Measurements from ENCODE around the gene RNF19B. TPM values are rescaled to one million over a fixed set of nuclear protein-coding genes. Genes with fewer than 3 reads are reported as not detected.

The RNF19B gene, protein sequence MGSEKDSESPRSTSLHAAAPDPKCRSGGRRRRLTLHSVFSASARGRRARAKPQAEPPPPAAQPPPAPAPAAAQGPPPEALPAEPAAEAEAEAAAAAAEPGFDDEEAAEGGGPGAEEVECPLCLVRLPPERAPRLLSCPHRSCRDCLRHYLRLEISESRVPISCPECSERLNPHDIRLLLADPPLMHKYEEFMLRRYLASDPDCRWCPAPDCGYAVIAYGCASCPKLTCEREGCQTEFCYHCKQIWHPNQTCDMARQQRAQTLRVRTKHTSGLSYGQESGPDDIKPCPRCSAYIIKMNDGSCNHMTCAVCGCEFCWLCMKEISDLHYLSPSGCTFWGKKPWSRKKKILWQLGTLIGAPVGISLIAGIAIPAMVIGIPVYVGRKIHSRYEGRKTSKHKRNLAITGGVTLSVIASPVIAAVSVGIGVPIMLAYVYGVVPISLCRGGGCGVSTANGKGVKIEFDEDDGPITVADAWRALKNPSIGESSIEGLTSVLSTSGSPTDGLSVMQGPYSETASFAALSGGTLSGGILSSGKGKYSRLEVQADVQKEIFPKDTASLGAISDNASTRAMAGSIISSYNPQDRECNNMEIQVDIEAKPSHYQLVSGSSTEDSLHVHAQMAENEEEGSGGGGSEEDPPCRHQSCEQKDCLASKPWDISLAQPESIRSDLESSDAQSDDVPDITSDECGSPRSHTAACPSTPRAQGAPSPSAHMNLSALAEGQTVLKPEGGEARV
- 8.9 TPM for polyA plus RNA-seq (2013, experiment 1 of 2)
- polyA plus RNA-seq (2013, experiment 2 of 2), result 8.5 TPM

DNA sequence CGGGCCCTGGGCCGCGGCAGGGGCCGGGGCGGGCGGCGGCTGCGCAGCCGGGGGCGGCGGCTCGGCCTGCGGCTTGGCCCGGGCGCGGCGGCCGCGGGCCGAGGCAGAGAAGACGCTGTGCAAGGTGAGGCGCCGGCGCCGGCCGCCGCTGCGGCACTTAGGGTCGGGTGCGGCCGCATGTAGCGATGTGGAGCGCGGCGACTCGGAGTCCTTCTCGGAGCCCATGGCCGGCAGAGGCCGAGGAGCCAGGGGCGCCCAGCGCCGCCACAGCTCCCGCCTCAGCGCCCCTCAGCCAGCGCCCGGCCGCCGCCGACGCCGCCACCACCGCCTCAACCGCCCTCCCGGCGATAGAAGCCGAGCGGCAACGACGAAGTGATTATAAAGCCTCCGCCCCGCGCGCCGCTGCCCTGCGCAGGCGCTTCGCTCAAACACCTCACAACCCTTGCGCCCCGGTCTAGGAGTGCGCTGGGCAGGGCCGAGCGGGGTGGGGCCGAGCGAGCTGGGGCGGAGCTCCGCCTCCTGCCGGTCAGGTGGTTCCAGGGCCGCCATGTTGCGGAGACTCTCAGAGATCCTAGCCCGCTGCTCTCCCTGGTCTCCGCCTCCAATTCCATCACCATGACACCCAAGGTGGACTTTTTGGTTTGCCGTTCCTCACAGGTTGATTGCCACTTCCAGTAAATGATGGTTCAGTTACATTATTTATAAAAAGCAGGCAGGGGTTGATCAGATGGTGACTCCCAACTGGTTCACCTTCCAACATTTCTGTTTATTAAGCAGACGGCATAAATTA is at the start of gene RNF19B:
Gene RNF19B, minus strand, starts transcription at position 349 of the 790 bp plus-strand sequence. Its CDS starts 124 bp downstream, at position 225.
- H2AFZ ChIP-seq (ENCODE audit: low read length), result peak within 1 kb of the TSS; percentile 96
- H3K4ac ChIP-seq (ENCODE audit: low read length), result no peak within 1 kb of the TSS
- no peak within 1 kb of the TSS for H4K8ac ChIP-seq (ENCODE audit: low read depth, low read length)
- no peak within 1 kb of the TSS for H4K91ac ChIP-seq (ENCODE audit: low read depth, low read length, poor library complexity)
- H3K9me3 ChIP-seq (replicated peaks in 1 of 2; ENCODE audit: control insufficient read depth in 2 of 2, insufficient read depth in 1 of 2, low read depth in 1 of 2, low read length in 2 of 2), result no peaks in the 10 kb centered on the region
- H3K18ac ChIP-seq (ENCODE audit: low read length), result peak within 1 kb of the TSS; percentile 94
- H3K36me3 ChIP-seq (replicated peaks in 1 of 2; ENCODE audit: control insufficient read depth in 2 of 2, insufficient read depth in 2 of 2, low read length in 2 of 2), result no peaks in the 10 kb centered on the region
- H2AK5ac ChIP-seq (ENCODE audit: low read depth, low read length), result peak within 1 kb of the TSS; percentile 34
- H2BK12ac ChIP-seq (ENCODE audit: low read length), result no peak within 1 kb of the TSS
- H3K27ac ChIP-seq (replicated peaks; ENCODE audit: low read length), result peak within 1 kb of the TSS; percentile 90
- peak within 1 kb of the TSS; percentile 82 for H3K14ac ChIP-seq (ENCODE audit: low read length)
- peak within 1 kb of the TSS; percentile 95 for H2BK5ac ChIP-seq (ENCODE audit: low read length)
- peak within 1 kb of the TSS; percentile 100 for H3K23ac ChIP-seq (ENCODE audit: low read depth, low read length, poor library complexity)
- peak within 1 kb of the TSS; percentile 95 for H3K4me3 ChIP-seq (ENCODE audit: low read length in 2 of 2)
- H3K4me1 ChIP-seq (ENCODE audit: control insufficient read depth in 2 of 2, insufficient read depth in 1 of 2, low read depth in 1 of 2, low read length in 2 of 2), result peaks cover 3 to 4% of the 10 kb centered on the region in 2 donors
- peaks cover 0 to 20% (median 0%) of the 10 kb centered on the region in 3 experiments for H3K27me3 ChIP-seq (ENCODE audit: control insufficient read depth in 3 of 3, insufficient read depth in 3 of 3, low read depth in 1 of 3, low read length in 3 of 3)
- WGBS, 2 donors (ENCODE audit: extremely low coverage in 2 of 2, insufficient read length in 2 of 2, insufficient replicate concordance in 1 of 2), result no CpG with 5 or more reads among the region's 83 CpGs
- peaks cover 3% of the 10 kb centered on the region for H3K79me1 ChIP-seq (ENCODE audit: low read depth, low read length)
- H2BK15ac ChIP-seq (ENCODE audit: low read length), result peak within 1 kb of the TSS; percentile 71
- H3K9ac ChIP-seq (ENCODE audit: low read depth, low read length, poor library complexity), result peak within 1 kb of the TSS; percentile 95
- peak; percentile 90 for DNase-seq (ENCODE audit: low spot score)
- H2BK120ac ChIP-seq (ENCODE audit: low read depth, low read length), result no peak within 1 kb of the TSS
- H3K4me2 ChIP-seq (ENCODE audit: insufficient read depth, low read length, poor library complexity, severe bottlenecking), result peak within 1 kb of the TSS; percentile 76

DNA sequence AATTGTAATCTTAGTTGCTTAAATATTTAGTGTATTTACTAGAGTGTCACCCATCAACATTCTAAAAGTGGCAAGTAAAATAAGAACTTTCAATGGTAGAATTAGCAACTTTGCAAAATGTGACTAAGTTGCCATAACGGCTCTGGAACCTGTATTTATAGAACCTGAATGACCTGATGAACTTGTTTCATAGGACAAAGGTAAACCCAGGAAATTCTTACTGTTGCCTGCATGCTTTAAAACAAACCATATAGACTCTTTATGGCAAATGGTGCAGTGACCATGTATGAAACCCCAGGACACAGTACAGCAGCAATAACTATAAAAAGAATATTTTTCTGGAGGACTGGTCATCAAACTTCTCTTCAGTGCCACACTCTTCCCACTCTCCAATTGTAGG is 49.2 kb upstream of the RNF19B start:
- no peak overlapping the region for H2BK5ac ChIP-seq (ENCODE audit: low read length)

DNA sequence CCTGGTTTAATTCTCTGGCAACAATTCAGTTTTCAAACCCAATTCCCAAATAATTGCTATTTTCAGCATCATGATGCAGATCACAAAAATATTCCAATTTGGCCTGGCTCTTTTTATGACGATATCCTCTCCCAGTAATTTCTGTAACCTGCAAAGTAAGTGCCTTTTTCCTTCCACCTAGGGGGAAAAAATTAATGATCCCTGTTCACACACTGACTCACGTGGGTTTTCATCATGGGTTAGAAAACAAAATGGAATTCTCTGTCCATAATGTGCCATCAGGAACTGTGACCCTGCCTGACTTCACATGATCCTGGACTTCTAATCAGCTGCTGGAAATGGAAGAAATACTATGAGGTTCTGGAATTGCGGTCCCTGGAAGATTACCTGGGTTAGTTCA is 47.6 kb upstream of the RNF19B start:
- peaks cover 4 to 7% of the 10 kb centered on the region in 2 donors for H3K4me1 ChIP-seq (ENCODE audit: control insufficient read depth in 2 of 2, insufficient read depth in 1 of 2, low read depth in 1 of 2, low read length in 2 of 2)
- no peak overlapping the region for H3K14ac ChIP-seq (ENCODE audit: low read length)
- H3K18ac ChIP-seq (ENCODE audit: low read length), result no peak overlapping the region
- no peak overlapping the region for H2BK120ac ChIP-seq (ENCODE audit: low read depth, low read length)
- no peak overlapping the region for H3K4me3 ChIP-seq (ENCODE audit: low read length in 2 of 2)
- H3K4ac ChIP-seq (ENCODE audit: low read length), result no peak overlapping the region
- no peak overlapping the region for H2BK15ac ChIP-seq (ENCODE audit: low read length)
- H3K4me2 ChIP-seq (ENCODE audit: insufficient read depth, low read length, poor library complexity, severe bottlenecking), result no peak overlapping the region
- H2BK12ac ChIP-seq (ENCODE audit: low read length), result no peak overlapping the region
- no peak overlapping the region for H2AK5ac ChIP-seq (ENCODE audit: low read depth, low read length)
- no peak overlapping the region for H3K23ac ChIP-seq (ENCODE audit: low read depth, low read length, poor library complexity)
- no peaks in the 10 kb centered on the region for H3K9me3 ChIP-seq (replicated peaks in 1 of 2; ENCODE audit: control insufficient read depth in 2 of 2, insufficient read depth in 1 of 2, low read depth in 1 of 2, low read length in 2 of 2)
- peaks cover 20 to 82% of the 10 kb centered on the region in 2 donors for H3K36me3 ChIP-seq (replicated peaks in 1 of 2; ENCODE audit: control insufficient read depth in 2 of 2, insufficient read depth in 2 of 2, low read length in 2 of 2)
- no peaks in the 10 kb centered on the region for H3K27me3 ChIP-seq (ENCODE audit: control insufficient read depth in 3 of 3, insufficient read depth in 3 of 3, low read depth in 1 of 3, low read length in 3 of 3)
- H2BK5ac ChIP-seq (ENCODE audit: low read length), result no peak overlapping the region
- no peaks in the 10 kb centered on the region for H3K79me1 ChIP-seq (ENCODE audit: low read depth, low read length)
- H4K8ac ChIP-seq (ENCODE audit: low read depth, low read length), result no peak overlapping the region
- no peak overlapping the region for H3K27ac ChIP-seq (replicated peaks; ENCODE audit: low read length)
- no peak overlapping the region for H4K91ac ChIP-seq (ENCODE audit: low read depth, low read length, poor library complexity)
- no CpG with 5 or more reads among the region's 3 CpGs for WGBS, 2 donors (ENCODE audit: extremely low coverage in 2 of 2, insufficient read length in 2 of 2, insufficient replicate concordance in 1 of 2)
- H3K9ac ChIP-seq (ENCODE audit: low read depth, low read length, poor library complexity), result no peak overlapping the region
- no peak overlapping the region for H2AFZ ChIP-seq (ENCODE audit: low read length)
- no peak for DNase-seq (ENCODE audit: low spot score)

More for the DNA sequence above, 49.2 kb upstream of the RNF19B start:
- no peak overlapping the region for H3K4me2 ChIP-seq (ENCODE audit: insufficient read depth, low read length, poor library complexity, severe bottlenecking)
- H2AFZ ChIP-seq (ENCODE audit: low read length), result no peak overlapping the region
- DNase-seq (ENCODE audit: low spot score), result no peak
- no peaks in the 10 kb centered on the region for H3K79me1 ChIP-seq (ENCODE audit: low read depth, low read length)
- no peaks in the 10 kb centered on the region for H3K9me3 ChIP-seq (replicated peaks in 1 of 2; ENCODE audit: control insufficient read depth in 2 of 2, insufficient read depth in 1 of 2, low read depth in 1 of 2, low read length in 2 of 2)
- no peak overlapping the region for H3K23ac ChIP-seq (ENCODE audit: low read depth, low read length, poor library complexity)
- H2BK120ac ChIP-seq (ENCODE audit: low read depth, low read length), result no peak overlapping the region
- no peak overlapping the region for H3K9ac ChIP-seq (ENCODE audit: low read depth, low read length, poor library complexity)
- no peak overlapping the region for H4K91ac ChIP-seq (ENCODE audit: low read depth, low read length, poor library complexity)
- no peak overlapping the region for H4K8ac ChIP-seq (ENCODE audit: low read depth, low read length)
- H3K4me1 ChIP-seq (ENCODE audit: control insufficient read depth in 2 of 2, insufficient read depth in 1 of 2, low read depth in 1 of 2, low read length in 2 of 2), result peaks cover 1 to 2% of the 10 kb centered on the region in 2 donors
- no peak overlapping the region for H2BK12ac ChIP-seq (ENCODE audit: low read length)
- no peak overlapping the region for H3K18ac ChIP-seq (ENCODE audit: low read length)
- no CpG with 5 or more reads among the region's 1 CpG for WGBS, 2 donors (ENCODE audit: extremely low coverage in 2 of 2, insufficient read length in 2 of 2, insufficient replicate concordance in 1 of 2)
- H3K14ac ChIP-seq (ENCODE audit: low read length), result no peak overlapping the region
- H3K27me3 ChIP-seq (ENCODE audit: control insufficient read depth in 3 of 3, insufficient read depth in 3 of 3, low read depth in 1 of 3, low read length in 3 of 3), result no peaks in the 10 kb centered on the region
- H2BK15ac ChIP-seq (ENCODE audit: low read length), result no peak overlapping the region
- H3K4ac ChIP-seq (ENCODE audit: low read length), result no peak overlapping the region
- H3K27ac ChIP-seq (replicated peaks; ENCODE audit: low read length), result no peak overlapping the region
- H2AK5ac ChIP-seq (ENCODE audit: low read depth, low read length), result no peak overlapping the region
- H3K4me3 ChIP-seq (ENCODE audit: low read length in 2 of 2), result no peak overlapping the region
- H3K36me3 ChIP-seq (replicated peaks in 1 of 2; ENCODE audit: control insufficient read depth in 2 of 2, insufficient read depth in 2 of 2, low read length in 2 of 2), result peaks cover 15 to 83% of the 10 kb centered on the region in 2 donors

Data from neuronal stem cell (in vitro differentiated cells).